Epithelial cell of prostate (primary cell): ENCODE data around the gene NDUFA9.

Experiments
- DNase-seq: peaks from one replicate; pipeline ENCODE4 v3.0.0-alpha.2; 2011; ENCODE audit warnings: low read depth, low spot score
- H3K27ac ChIP-seq: fragments of 450-650 bp; 2 replicates; pipeline ENCODE4 v1.5.1; 2017; ENCODE audit warnings: mild to moderate bottlenecking

Gene NDUFA9

DNA sequence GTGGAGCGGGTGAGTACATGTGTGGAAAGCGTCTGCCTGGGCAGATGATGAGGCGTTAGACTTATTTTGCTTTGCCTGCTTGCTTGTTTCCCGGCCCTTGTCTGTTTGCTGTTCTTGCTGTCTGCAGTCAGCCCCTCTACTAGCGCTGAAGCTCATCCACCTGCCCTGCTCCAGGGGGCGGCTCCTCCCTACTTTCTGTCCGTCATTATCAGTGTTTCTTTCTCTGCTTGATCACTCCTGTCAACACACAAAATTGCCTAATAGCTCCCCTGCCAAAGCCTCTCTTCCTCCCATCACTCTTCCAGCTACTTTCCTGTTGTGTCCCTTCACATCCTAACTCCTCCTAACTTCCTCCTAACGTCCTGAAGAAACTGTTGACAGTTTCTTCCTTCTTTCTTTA lies 36.4 kb downstream of the NDUFA9 start:
- no peak for DNase-seq
- H3K27ac ChIP-seq: no peak overlapping the region

- DNase-seq: no peak
- no peak overlapping the region for H3K27ac ChIP-seq
Measured at GRCh38 chr12:4690760-4691159, 41.8 kb downstream of the NDUFA9 start.
